GM12878 (cell line): ENCODE measurements around the gene CAV2.

Experiments used
- CEBPZ ChIP-seq: fragments of 150-350 bp; IDR thresholded peaks from 2 replicates; pipeline ENCODE4 v1.6.1; 2016; ENCODE audit warnings: low read depth, low read length
- CTCF ChIP-seq, 3 experiments: IDR thresholded peaks in 2 of 3; conservative IDR thresholded peaks in 1 of 3; 2 replicates each; pipeline ENCODE4 v1.5.1; 2011; ENCODE audit warnings: low read depth in 3 of 3, low read length in 3 of 3, mild to moderate bottlenecking in 3 of 3, control low read depth in 2 of 3, moderate library complexity in 2 of 3, inconsistent platforms in 1 of 3, mixed read lengths in 1 of 3; ENCODE audit not compliant: control insufficient read depth in 2 of 3, insufficient read depth in 1 of 3; ENCODE audit errors: extremely low read depth in 1 of 3
- FOXK2 ChIP-seq: fragments of 450-650 bp; IDR thresholded peaks from 2 replicates; pipeline ENCODE4 v1.6.1; 2017; ENCODE audit warnings: mild to moderate bottlenecking, moderate library complexity
- SIN3A ChIP-seq: IDR thresholded peaks from 2 replicates; pipeline ENCODE4 v1.6.1; 2012; ENCODE audit warnings: low read depth, low read length, improper control_type of control experiment
- TARDBP ChIP-seq: IDR thresholded peaks from 2 replicates; pipeline ENCODE4 v1.6.1; 2016; ENCODE audit warnings: borderline replicate concordance

GRCh38 chr7:116495736-116496135 lies 3.8 kb upstream of the CAV2 start:
- TF ChIP-seq CEBPZ: no peak
- TF ChIP-seq TARDBP: no peak
- TF ChIP-seq CTCF (IDR thresholded peaks at IDR 0.05 in 2 of 3, conservative IDR thresholded peaks at IDR 0.05 in 1 of 3; ENCODE audit: control insufficient read depth in 2 of 3, extremely low read depth in 1 of 3, insufficient read depth in 1 of 3, low read depth in 3 of 3, low read length in 3 of 3): no peak
- TF ChIP-seq SIN3A: no peak
- TF ChIP-seq FOXK2: no peak
